GM12878 (cell line): ENCODE data around the gene PRR12. TPM values are rescaled to one million over a fixed set of nuclear protein-coding genes. Genes with fewer than 3 reads are reported as not detected.

Source experiments
- ASH2L ChIP-seq: fragments of 300-600, 200-600 bp; sonication (generic); IDR thresholded peaks from 2 replicates; pipeline ENCODE4 v1.6.1; 2017; ENCODE audit warnings: low read depth, mild to moderate bottlenecking, borderline replicate concordance
- ATF2 ChIP-seq: IDR thresholded peaks from 2 replicates; pipeline ENCODE4 v1.6.1; 2012; ENCODE audit warnings: low read length, inconsistent platforms
- BHLHE40 ChIP-seq, 2 experiments: fragments of 450-650 bp in 1 of 2; IDR thresholded peaks; 2 replicates each; pipeline ENCODE4 v1.6.1; 2011 to 2017; ENCODE audit warnings: low read depth in 2 of 2, borderline replicate concordance in 1 of 2, improper control_type of control experiment in 1 of 2, low read length in 1 of 2, mild to moderate bottlenecking in 1 of 2
- BMI1 ChIP-seq: fragments of 450-650 bp; IDR thresholded peaks from 2 replicates; pipeline ENCODE4 v1.6.1; 2016; ENCODE audit warnings: mild to moderate bottlenecking, moderate library complexity, borderline replicate concordance
- CREB1 ChIP-seq: IDR thresholded peaks from 2 replicates; pipeline ENCODE4 v1.6.1; 2012; ENCODE audit warnings: low read depth, mild to moderate bottlenecking, inconsistent platforms
- EED ChIP-seq: sonication (generic); IDR thresholded peaks from 2 replicates; pipeline ENCODE4 v1.6.1; 2016; ENCODE audit warnings: antibody characterized with exemption, low read depth
- HSF1 ChIP-seq: fragments of 150-350 bp; IDR thresholded peaks from 2 replicates; pipeline ENCODE4 v1.6.1; 2014; ENCODE audit warnings: mild to moderate bottlenecking, low read depth, low read length
- KLF5 ChIP-seq: fragments of 450-650 bp; IDR thresholded peaks from 2 replicates; pipeline ENCODE4 v1.6.1; 2014; ENCODE audit warnings: mild to moderate bottlenecking; ENCODE audit not compliant: partially characterized antibody
- NBN ChIP-seq: fragments of 450-650 bp; IDR thresholded peaks from 2 replicates; pipeline ENCODE4 v1.6.1; 2016
- NFIC ChIP-seq: IDR thresholded peaks from 2 replicates; pipeline ENCODE4 v1.6.1; 2012; ENCODE audit warnings: low read depth, mild to moderate bottlenecking, inconsistent platforms, low read length, moderate library complexity
- NFXL1 ChIP-seq: fragments of 450-650 bp; IDR thresholded peaks from 2 replicates; pipeline ENCODE4 v1.6.1; 2017; ENCODE audit warnings: antibody characterized with exemption, mild to moderate bottlenecking, borderline replicate concordance
- NR2C1 ChIP-seq: fragments of 450-650 bp; IDR thresholded peaks from 2 replicates; pipeline ENCODE4 v1.6.1; 2017; ENCODE audit warnings: antibody characterized with exemption, mild to moderate bottlenecking, moderate library complexity
- RBBP5 ChIP-seq: fragments of 200-600 bp; sonication (generic); conservative IDR thresholded peaks from 2 replicates; pipeline ENCODE4 v1.6.1; 2016
- RELA ChIP-seq: fragments of 450-650 bp; IDR thresholded peaks from 2 replicates; pipeline ENCODE4 v1.8.0; 2014; ENCODE audit warnings: borderline replicate concordance; ENCODE audit not compliant: partially characterized antibody
- SMC3 ChIP-seq: IDR thresholded peaks from 2 replicates; pipeline ENCODE4 v1.6.1; 2011; ENCODE audit warnings: low read length, improper control_type of control experiment, borderline replicate concordance
- SP1 ChIP-seq: IDR thresholded peaks from one replicate; pipeline ENCODE4 v1.6.1; 2011; ENCODE audit warnings: low read depth, low read length
- SREBF2 ChIP-seq: IDR thresholded peaks from 2 replicates; pipeline ENCODE4 v1.6.1; 2012; ENCODE audit warnings: mild to moderate bottlenecking, low read length
- SRF ChIP-seq, 2 experiments: IDR thresholded peaks; 2 replicates each; pipeline ENCODE4 v1.6.1; 2011; ENCODE audit warnings: low read depth in 2 of 2, low read length in 2 of 2, mild to moderate bottlenecking in 1 of 2, moderate library complexity in 1 of 2
- SUPT20H ChIP-seq: IDR thresholded peaks from 2 replicates; pipeline ENCODE4 v1.6.1; 2011; ENCODE audit warnings: low read depth, mild to moderate bottlenecking, low read length, moderate library complexity, borderline replicate concordance; ENCODE audit not compliant: control insufficient read depth
- TBL1XR1 ChIP-seq: IDR thresholded peaks from 2 replicates; pipeline ENCODE4 v1.6.1; 2012; ENCODE audit warnings: low read depth, low read length, improper control_type of control experiment
- TCF12 ChIP-seq: IDR thresholded peaks from 2 replicates; pipeline ENCODE4 v1.6.1; 2011; ENCODE audit warnings: low read depth, mild to moderate bottlenecking, low read length
- ZBED1 ChIP-seq: IDR thresholded peaks from 2 replicates; pipeline ENCODE4 v1.6.1; 2016; ENCODE audit warnings: borderline replicate concordance
- ZBTB11 ChIP-seq: fragments of 450-650 bp; formaldehyde crosslinking; IDR thresholded peaks from 2 replicates; pipeline ENCODE4 v1.5.0; 2022; ENCODE audit warnings: mild to moderate bottlenecking, missing genetic modification characterization
- ZNF217 ChIP-seq: fragments of 450-650 bp; IDR thresholded peaks from 2 replicates; pipeline ENCODE4 v1.6.1; 2017; ENCODE audit warnings: antibody characterized with exemption, mild to moderate bottlenecking
- ZZZ3 ChIP-seq: IDR thresholded peaks from 2 replicates; pipeline ENCODE4 v1.6.1; 2011; ENCODE audit warnings: low read depth; ENCODE audit not compliant: control insufficient read depth, insufficient read length
- polyA plus RNA-seq, 11 experiments: library from polyadenylated mRNA; depleted of rRNA in 4 of 11; unstranded in 6 of 11; stranded (reverse) in 5 of 11; fragments of >200 nt; fragmentation: Nextera tagmentation in 4 of 11; fragmentation: Illumina TruSeq in 1 of 11; extraction: Ambion mirVana in 4 of 11; extraction: Trizol in 1 of 11; gene quantifications; 1 replicate in 1 of 11; 2 replicates in 10 of 11; pipeline versions ENCODE4 v1.2.1 to v1.2.3, GENCODE V29; 2011 to 2016; ENCODE audit warnings: inconsistent platforms in 2 of 11, missing spikeins in 2 of 11, low read depth in 1 of 11
- total RNA-seq, 4 experiments: library from RNA; depleted of rRNA in 3 of 4; stranded (reverse); fragments of >200 nt in 3 of 4; fragmentation: Illumina TruSeq in 1 of 4; extraction: Trizol in 1 of 4; gene quantifications; 2 replicates each; pipeline versions ENCODE4 v1.2.1 to v1.2.3, GENCODE V29; 2013 to 2021

PRR12 gene
- total and polyA plus RNA-seq, 10 of the 15 experiments (the other 5 are each of a cell fraction or from before 2014, with no cell fraction given): 0.02 to 25.3 (median 1.6) TPM

- TF ChIP-seq EED (no peak), ZBTB11 (CRISPR knock-in tag) (no peak), ASH2L (no peak), BHLHE40 (IDR thresholded peaks at IDR 0.05; ENCODE audit: borderline replicate concordance in 1 of 2, low read depth in 2 of 2, low read length in 1 of 2) (peak in 1 of 2 experiments; percentile 38; a peak in 1 of 4 replicates), RELA (no peak), ATF2 (no peak), SMC3 (peak; percentile 83), ZBED1 (no peak), BMI1 (no peak), KLF5 (no peak), SRF (IDR thresholded peaks at IDR 0.05; ENCODE audit: low read depth in 2 of 2, low read length in 2 of 2) (no peak), ZZZ3 (no peak), TCF12 (no peak), NFXL1 (no peak), TBL1XR1 (no peak), ZNF217 (no peak), NFIC (no peak), RBBP5 (no peak), SUPT20H (no peak), CREB1 (no peak), SREBF2 (no peak), NBN (0 out of 2 replicates have a peak, but pooled peaks have one; percentile 37), SP1 (no peak), NR2C1 (no peak), HSF1 (no peak)
Measured at GRCh38 chr19:49570138-49570856, 20.7 kb upstream of the PRR12 start (continued).
